DOHH2 (cell line): ENCODE measurements around the gene NIN.

Source experiments
- CTCF ChIP-seq: fragments of 200-600 bp; sonication (generic); IDR thresholded peaks from one replicate; pipeline ENCODE4 v1.5.1; 2014; ENCODE audit warnings: antibody characterized with exemption, mild to moderate bottlenecking, low read depth, low read length; ENCODE audit not compliant: poor library complexity, severe bottlenecking
- EZH2phosphoT487 ChIP-seq: fragments of 200-600 bp; sonication (generic); IDR thresholded peaks from 2 replicates; pipeline ENCODE4 v1.6.1; 2017; ENCODE audit warnings: borderline replicate concordance, mild to moderate bottlenecking, antibody characterized with exemption, low read length, moderate library complexity, mixed read lengths

DNA sequence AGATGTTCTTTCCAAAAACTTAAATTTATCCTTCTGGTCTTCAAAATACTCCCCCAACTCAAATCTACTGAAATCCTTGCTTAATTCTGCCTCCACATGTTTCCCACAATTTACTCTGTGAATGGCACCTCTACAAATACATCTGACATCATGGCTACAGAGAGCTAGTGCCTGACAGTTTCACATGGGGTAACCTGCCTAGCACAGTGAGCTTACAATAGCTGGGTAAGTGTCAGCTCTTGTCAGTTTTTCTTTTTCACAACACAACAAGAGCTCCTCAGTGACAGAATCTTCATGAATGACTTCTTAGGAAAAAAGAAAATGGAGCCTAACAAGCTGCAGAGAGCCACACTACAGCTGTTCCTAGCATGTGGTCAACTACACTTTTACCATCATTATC lies 54.4 kb downstream of the NIN start:
- TF ChIP-seq CTCF (no peak), EZH2phosphoT487 (no peak)
